HG03064 (cell line): Measurements from ENCODE around the gene VEZF1.
A peak's percentile ranks its signal among the peaks of the same experiment; 100 is the strongest.

Source experiments
- ATAC-seq: cut with Tn5 transposase; IDR thresholded peaks from one replicate; pipeline ENCODE4 v1.9.1; 2021; ENCODE audit warnings: low read depth; ENCODE audit not compliant: unreplicated experiment

Gene VEZF1, protein sequence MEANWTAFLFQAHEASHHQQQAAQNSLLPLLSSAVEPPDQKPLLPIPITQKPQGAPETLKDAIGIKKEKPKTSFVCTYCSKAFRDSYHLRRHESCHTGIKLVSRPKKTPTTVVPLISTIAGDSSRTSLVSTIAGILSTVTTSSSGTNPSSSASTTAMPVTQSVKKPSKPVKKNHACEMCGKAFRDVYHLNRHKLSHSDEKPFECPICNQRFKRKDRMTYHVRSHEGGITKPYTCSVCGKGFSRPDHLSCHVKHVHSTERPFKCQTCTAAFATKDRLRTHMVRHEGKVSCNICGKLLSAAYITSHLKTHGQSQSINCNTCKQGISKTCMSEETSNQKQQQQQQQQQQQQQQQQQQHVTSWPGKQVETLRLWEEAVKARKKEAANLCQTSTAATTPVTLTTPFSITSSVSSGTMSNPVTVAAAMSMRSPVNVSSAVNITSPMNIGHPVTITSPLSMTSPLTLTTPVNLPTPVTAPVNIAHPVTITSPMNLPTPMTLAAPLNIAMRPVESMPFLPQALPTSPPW

DNA sequence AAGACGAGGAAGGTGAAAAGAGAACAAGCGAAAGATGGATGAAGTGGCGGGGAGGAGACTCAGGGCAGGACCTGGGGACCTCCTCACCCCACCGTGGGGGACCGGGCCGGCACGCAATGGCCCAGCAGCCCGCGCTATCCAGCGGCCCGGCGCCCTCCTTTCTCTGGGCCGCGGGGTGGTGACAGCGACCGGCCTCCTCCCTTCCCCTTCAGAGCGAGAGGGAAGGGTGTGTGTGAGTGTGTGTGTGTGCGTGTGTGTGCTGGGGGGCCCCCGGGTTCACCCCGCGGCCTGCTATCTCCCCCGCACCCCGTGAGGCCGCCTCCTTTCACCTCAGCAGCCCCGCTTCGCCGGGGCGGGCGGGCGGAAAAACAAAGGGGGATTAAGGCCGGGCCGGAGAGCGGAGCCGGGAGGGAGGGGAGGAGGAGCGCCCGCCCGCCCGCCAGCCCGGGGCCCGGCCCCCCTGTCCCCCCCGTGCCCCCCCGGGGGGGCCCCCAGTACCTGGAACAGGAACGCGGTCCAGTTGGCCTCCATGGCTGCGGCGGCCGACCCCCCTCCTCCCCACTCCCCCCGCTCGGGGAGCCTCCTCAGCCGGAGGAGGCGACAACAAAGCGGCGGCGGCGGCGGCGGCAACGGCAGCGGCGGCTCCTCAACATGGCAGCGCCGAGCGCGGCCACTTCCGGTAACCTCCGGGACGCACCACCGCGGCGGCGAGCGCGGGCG, at the start of gene VEZF1:
VEZF1 (minus strand) TSS at position 674 of the 720 bp plus-strand sequence; CDS start at position 531, 143 bp downstream.
- ATAC-seq: peak; percentile 64

DNA sequence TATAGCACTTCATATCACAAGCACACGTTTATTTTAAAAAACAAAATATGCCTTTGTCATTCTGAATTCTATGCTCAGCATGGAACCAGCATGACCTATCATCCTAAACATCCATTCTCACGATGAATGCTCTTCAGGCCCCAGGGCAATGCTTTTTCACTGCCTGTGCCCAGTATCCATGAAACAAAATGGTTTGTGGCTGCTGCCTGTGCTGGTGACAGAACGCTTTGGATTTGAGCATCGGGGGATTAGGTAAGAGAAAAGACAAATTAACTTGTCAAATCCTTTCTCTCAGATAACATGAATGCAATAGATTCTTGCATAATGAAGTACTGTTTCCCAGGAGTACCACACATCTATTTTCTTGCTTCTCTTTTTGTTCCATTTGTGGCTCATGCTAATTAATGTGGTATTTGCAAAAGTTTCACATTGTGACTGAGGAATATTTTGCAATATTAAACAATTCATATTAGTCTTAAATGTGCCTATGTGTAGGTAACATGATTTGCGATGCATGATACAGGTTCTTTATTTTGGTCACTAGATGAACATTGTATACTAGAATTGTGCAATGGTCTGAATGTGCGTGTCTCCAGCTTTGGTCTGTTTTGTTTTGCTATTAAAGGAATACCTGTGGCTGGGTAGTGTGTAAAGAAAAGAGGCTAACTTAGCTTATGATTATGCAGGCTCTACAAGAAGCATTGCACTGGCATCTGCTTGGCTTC, 44.8 kb upstream of the VEZF1 start:
- no peak for ATAC-seq

DNA sequence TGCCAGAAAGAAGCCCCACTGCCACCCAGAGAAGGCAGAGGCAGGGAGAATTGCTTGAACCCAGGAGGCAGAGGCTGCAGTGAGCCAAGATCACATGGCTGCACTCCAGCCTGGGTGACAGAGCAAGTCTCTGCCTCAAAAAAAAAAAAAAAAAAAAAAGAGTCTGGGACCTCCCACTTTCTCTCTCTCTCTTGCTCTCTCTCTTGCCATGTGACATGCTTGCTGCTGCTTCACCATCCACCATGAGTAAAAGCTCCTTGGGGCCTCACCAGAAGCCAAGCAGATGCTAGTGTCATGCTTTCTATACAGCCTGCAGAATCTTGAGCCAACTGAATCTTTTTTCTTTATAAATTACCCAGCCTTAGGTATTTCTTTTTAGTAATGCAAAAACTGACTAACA, 40.5 kb upstream of the VEZF1 start:
- no peak for ATAC-seq

DNA sequence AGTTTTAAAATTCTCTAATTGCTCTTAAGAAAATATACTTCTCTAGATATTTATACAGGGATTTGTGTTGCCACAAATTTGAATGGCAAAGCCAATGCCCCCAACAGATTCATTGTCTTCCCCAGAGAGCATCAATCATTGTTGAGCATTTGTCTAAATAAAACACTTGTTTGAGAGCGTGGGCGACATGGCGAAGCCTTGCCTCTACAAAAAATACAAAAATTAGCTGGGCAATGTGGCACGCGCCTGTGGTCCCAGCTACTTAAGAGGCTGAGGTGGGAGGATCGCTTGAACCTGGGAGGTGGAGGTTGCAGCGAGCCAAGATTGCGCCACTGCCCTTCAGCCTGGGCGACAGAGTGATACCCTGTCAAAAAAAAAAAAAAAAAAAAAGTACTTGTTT, 32.3 kb upstream of the VEZF1 start:
- no peak for ATAC-seq

DNA sequence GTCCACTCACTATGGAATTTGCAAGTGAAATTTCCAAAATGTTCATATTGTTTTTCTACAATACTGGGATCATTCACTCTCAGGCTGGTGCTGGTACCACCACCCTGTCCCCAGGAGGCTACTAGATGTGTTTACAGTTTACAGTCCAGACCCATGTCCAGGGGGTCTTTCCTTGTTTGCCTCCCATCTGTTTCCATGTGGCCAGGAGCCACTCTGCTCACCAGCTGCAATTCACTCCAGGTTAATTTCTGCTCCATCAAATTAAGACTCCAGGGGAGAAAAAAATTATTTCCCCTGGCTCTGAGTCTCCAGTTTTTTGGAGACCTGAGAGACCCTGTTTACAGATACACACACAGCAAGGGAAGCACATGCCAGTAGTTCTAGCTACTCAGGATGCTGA, 31.5 kb upstream of the VEZF1 start:
- no peak for ATAC-seq

DNA sequence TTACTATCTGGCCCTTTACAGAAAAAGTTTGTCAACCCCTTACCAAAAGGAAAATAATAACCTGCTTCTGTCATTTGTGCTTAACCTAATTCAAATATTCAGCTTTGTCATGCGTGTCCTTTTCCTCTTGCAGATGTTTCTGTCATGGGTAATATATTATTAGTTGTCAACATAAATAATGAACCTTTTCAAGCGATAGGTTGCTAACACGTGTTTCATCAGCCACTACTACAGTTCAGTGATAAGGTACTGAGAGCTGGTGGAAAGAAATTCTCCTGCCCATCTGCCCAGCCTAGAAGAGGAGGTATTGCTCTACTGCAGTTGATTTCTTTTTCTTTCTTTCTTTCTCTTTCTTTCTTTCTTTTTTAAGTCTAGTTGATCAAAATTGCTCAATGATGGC, 31.0 kb upstream of the VEZF1 start:
- ATAC-seq: no peak

DNA sequence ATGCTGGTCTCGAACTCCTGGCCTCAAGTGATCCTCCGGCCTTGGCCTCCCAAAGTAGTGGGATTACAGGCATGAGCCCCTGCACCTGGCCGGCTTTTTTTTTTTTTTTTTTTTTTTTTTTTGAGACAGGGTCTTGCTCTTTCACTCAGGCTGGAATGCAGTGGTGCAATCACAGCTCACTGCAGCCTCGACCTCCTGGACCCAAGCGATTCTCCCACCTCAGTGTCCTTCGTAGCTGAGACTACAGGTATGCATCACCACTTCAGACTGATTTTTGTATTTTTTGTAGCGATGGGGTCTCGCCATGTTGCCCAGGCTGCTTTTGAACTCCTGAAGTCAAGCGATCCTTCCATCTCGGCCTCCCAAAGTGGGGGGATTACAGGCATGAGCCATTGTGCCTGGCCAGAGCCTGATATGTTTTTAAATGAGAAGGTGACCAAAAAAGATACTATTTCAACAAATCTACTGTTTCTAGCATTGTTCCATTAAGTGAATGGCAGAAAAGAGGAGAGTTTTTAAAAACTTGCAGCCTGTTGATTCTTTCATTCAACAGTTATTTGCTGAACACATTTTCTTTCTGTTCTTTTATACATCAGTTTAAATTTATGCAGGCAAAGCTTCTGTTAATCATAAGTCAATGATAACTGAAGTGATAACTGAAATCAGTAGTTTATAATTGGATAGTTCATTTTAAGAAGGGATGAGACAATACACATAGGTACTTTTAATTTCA, 22.2 kb upstream of the VEZF1 start:
- ATAC-seq: no peak

DNA sequence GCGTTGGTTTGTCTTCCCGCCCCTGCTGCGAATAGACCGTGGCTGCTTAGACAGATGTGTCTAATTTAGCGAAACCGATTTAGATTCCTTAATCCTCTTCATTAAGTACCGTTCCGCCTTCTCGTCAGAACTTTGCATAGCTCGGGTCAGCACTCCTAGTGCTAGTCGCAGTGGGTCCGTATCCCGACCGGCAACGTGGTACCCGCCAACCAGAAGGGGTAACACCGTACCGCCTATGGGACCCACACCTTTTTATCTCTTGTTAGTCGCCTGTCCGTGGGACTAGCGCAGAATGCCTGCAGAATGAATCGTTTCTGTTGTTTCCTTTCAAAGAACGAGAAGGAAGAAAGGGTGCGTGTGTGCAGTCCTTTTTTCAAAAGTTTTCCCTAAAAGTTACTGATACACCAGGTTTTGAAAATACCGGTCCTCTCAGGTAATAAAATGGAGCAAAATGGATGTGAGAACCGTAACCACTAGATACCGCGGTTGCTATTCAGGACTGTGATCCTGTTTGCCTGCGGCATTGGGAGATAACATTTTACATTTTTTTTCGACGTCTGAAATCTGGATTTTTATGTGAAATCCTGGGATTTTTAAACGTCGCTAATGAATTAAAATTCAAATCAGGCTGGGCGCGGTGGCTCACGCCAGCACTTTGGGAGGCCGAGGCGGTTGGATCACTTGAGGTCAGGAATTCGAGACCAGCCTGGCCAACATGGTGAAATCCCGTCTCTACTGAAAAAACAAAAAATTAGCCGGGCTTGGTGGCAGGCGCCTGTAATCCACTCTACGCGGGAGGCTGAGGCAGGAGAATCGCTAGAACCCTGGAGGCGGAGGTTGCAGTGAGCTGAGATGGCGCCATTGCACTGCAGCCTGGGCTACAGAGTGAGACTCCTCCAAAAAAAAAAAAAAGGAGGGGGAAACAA, 20.0 kb upstream of the VEZF1 start:
- peak; percentile 22 for ATAC-seq

DNA sequence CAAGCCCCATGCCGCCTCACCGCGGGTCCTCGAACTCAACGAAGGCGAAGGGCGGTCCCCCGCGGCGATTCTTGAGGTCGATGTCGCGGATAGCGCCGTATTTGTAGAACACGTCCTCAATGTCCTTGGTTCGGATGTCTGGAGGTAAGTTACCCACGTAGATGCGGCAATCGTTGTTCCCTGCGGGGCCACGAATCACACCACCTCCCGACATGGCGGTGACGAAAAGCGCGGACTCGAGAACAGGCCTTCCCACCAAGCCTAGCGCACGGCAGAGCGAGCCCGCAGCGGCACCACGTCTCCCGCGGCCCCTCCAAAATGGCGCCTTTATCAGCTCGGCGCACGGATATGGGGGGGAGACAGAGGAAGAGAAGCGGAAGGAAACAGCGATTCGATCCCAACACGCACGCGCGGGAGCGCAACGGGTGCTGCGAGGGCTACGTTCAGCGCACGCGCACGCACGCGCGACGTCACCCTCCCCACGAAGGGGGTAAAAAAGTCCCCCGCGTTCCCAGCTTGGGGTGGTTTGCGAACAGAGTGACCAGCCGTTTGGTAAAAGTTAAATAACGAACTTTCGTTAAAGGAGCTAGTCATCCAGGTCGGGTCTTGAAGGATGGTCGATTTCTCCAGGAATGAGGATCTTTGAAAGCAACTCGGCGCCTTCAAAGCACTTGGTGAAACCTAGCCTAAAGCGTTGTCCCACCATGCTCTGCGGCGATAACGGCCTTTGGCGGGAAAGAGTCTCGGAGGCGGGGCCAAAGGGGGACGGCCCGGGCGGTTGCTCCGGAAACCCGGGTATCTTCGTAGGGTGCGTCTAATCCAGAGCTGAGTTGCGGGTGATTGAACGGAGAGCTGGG, 19.1 kb upstream of the VEZF1 start, which contains the start of gene SRSF1:
SRSF1 (minus strand) TSS at position 323 of the 857 bp plus-strand sequence; CDS start at position 214, 109 bp downstream.
- peak; percentile 87 for ATAC-seq

DNA sequence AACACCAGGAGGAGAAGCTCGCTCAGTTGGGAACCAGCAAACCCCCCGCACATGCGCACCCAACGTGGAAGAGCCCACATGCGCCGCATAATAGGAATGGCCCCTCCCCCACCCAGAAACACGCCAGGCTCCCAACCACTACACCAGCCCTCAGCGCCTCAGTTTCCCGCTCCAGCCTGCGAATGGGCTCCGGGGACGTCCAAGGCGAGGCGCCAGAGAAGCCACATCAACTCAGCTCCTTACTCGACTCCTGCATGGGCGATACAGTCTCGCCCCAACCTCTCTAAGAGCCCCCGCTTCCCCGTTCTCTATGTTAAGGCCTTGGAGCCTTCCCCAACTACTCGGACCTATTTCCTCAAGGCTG, 18.5 kb upstream of the VEZF1 start:
- no peak for ATAC-seq

DNA sequence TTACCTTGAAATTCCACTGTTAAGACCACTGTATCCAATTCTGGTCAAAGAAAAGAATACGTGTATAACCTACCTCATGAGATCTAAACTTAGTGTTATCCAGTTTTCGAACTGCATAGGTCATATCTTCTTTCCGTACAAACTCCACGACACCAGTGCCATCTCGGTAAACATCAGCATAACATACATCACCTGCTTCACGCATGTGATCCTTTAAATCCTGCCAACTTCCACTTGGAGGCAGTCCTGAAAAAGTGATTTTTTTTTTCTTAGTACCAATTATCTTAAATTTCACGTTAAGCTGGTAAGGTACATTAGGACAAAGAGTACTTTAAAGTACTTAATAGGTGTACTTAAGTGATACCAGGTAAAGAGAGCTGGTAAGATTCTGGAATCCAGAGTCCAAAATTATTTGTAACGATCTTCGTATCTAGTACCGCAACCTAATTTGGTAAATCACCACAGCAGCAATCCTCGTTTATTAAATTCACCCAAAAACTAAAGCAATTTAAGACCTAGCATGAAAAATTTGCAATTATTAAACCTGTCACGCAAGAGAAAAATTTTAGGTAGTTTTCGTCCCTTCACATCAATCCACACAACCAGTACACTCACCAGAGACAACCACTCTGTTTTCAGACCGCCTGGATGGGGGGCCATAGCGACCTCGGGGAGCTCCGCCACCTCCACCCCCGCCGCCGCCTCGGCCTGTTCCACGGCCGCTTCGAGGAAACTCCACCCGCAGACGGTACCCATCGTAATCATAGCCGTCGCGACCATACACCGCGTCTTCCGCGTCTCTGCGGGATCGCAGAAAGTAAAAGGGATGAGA, 17.9 kb upstream of the VEZF1 start:
- ATAC-seq: no peak

DNA sequence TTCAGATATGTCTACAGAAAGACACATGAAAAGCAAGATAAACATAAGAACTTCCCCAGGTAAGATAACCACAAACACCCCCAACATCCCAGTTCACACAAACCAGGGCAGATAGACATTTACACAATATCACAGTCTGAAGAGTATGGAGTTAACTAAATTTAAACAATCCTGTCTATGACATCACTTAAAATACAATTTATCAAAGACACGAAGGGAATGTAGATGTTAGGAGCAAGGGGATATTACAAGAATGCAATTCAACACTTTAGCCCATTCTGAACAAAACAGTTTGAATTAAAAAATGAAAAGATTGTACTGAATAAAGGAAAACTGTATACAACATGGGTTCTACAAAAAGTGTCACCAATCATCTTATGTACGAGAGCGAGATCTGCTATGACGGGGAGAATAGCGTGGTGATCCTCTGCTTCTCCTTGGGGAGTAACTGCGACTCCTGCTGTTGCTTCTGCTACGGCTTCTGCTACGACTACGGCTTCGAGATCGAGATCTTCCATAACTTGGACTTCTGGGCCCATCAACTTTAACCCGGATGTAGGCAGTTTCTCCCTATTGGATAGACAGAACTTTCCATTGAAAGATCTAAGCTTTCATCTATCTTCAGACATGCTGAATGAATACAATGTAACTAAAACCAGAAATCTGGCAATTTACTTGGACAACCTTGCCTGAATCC, 17.1 kb upstream of the VEZF1 start:
- ATAC-seq: no peak

DNA sequence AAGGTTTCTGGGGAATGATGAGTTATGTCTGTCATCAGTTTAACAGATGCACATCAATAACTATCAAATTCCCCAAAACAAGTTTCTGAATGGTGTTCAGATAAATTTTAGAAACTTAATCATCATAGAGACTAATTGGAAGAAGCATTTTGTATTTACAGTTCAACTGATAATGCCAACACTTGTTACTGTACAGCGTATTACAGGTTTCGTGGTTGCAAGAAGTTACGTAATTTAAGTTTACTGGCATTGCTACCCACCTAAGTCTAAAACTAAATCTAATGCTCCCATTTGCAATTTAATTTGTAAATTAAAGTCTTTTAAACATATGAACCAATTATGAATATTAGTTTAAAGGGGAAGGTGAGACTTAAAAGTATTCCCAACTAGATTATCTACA, 16.0 kb upstream of the VEZF1 start:
- no peak for ATAC-seq

DNA sequence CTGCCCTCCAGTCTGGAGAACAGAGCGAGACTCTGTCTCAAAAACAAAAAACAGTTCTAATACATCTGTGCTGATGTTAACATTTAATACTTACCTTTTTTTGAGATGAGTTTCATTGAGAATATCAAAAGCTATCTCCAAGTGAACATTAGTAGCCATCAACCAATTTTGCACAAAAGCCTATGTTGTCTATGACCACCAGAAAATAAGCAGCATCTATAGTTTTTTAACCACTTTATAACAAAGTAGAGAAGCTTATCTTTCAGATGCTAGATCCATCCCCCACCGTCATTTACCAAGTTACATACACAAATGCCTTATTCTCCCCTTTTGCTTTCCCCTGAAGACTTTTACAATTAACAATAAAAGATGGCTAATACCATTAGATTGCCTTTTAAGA, 14.9 kb upstream of the VEZF1 start:
- ATAC-seq: no peak

DNA sequence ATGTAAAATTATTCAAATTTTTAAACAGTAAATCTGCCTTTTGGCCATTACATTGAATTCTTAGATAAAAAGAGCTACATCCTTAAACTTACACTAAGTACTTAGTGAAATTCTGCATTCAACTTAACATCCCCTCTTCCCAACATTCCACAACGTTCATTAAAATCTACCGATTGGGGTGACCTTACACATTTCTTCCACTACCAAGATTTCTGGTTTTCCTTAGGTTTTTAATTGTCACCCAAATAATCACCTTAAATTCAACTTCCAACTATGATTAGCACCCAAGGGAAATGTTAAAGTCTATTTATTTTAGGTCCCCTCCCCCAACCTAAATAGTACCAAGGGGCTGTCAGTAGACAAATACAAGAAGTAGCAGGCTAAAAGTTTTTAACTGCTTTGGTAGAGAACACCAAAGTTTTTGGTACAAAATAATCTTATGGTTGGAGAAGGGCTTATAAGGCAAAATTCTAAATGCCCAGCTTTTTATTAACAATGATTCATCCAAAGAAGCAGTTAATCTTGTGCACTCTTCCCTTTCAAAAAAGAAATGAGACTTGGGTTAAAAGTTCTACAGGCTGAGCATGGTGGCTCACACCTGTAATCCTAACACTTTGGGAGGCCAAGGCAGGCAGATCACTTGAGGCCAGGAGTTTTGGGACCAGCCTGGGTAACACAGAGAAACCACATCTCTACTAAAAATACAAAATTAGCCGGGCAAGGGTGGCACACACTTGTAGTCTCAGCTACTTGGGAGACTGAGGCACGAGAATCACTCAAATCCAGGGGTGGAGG, 14.3 kb upstream of the VEZF1 start:
- ATAC-seq: no peak

DNA sequence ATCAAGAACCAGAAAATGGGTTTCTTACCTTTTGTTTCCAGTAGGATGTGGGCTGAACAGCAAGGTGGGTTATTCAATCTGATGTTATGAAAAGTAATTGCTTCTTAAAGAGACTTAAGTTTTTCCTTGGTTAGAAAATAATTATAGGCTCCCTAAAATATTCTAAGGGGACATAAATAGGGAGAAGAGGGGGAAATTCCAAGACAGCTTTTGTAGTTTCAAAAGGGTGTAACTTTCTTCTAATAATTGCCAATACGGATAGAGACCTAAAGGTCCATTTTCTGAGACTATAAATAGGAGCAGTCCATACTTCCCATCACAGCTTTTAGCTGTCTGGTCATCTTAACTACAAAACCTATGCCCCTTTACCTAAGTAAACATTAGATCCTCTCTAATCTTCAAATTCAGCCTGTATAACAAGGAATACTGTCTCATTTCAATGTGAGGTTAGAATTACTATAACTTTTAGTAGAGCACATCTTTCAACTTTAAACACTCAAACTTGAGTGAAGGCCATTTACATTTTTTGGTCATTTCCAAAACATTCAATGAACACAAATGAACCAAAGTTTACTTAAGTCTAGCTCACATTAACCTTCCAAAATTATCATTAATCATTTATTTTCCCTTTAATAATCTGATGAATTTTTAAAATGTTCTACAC, 13.5 kb upstream of the VEZF1 start:
- ATAC-seq: no peak
